Ishikawa (cell line): ENCODE data around the gene KIRREL3.

Experiments
- CEBPB ChIP-seq: IDR thresholded peaks from 2 replicates; pipeline ENCODE4 v1.6.1; 2012
- CREB1 ChIP-seq: IDR thresholded peaks from 2 replicates; pipeline ENCODE4 v1.6.1; 2012; ENCODE audit warnings: low read depth
- EGR1 ChIP-seq: IDR thresholded peaks from 2 replicates; pipeline ENCODE4 v1.6.1; 2012
- EP300 ChIP-seq: IDR thresholded peaks from 2 replicates; pipeline ENCODE4 v1.6.1; 2012; ENCODE audit warnings: borderline replicate concordance
- FOXM1 ChIP-seq: IDR thresholded peaks from 2 replicates; pipeline ENCODE4 v1.6.1; 2012; ENCODE audit warnings: low read depth, borderline replicate concordance
- MAX ChIP-seq: IDR thresholded peaks from 2 replicates; pipeline ENCODE4 v1.6.1; 2012
- NFIC ChIP-seq: IDR thresholded peaks from 2 replicates; pipeline ENCODE4 v1.6.1; 2012
- RAD21 ChIP-seq: IDR thresholded peaks from 2 replicates; pipeline ENCODE4 v1.6.1; 2012; ENCODE audit warnings: low read depth
- REST ChIP-seq: IDR thresholded peaks from 2 replicates; pipeline ENCODE4 v1.6.1; 2012; ENCODE audit warnings: low read depth, mild to moderate bottlenecking
- TAF1 ChIP-seq: IDR thresholded peaks from 2 replicates; pipeline ENCODE4 v1.6.1; 2012; ENCODE audit warnings: low read depth, mild to moderate bottlenecking
- TCF12 ChIP-seq: IDR thresholded peaks from 2 replicates; pipeline ENCODE4 v1.6.1; 2012; ENCODE audit warnings: low read depth
- TEAD4 ChIP-seq: IDR thresholded peaks from 2 replicates; pipeline ENCODE4 v1.6.1; 2012
- USF1 ChIP-seq: IDR thresholded peaks from 2 replicates; pipeline ENCODE4 v1.6.1; 2012
- YY1 ChIP-seq: IDR thresholded peaks from 2 replicates; pipeline ENCODE4 v1.6.1; 2012; ENCODE audit warnings: low read depth
- ZBTB7A ChIP-seq: IDR thresholded peaks from 2 replicates; pipeline ENCODE4 v1.6.1; 2012; ENCODE audit warnings: low read depth

The KIRREL3 gene

GRCh38 chr11:126391970-126392632 is 608.5 kb downstream of the KIRREL3 start:
- TF ChIP-seq REST (no peak), TAF1 (no peak), NFIC (no peak), RAD21 (no peak), FOXM1 (no peak)

GRCh38 chr11:126391286-126391954 is 609.1 kb downstream of the KIRREL3 start:
- no peak for TF ChIP-seq MAX
- no peak for TF ChIP-seq EP300
- TF ChIP-seq FOXM1 = no peak
- TF ChIP-seq CREB1 = no peak
- no peak for TF ChIP-seq ZBTB7A
- no peak for TF ChIP-seq USF1
- TF ChIP-seq TAF1 = no peak
- no peak for TF ChIP-seq YY1
- TF ChIP-seq RAD21 = no peak
- no peak for TF ChIP-seq NFIC
- TF ChIP-seq EGR1 = no peak

GRCh38 chr11:126390272-126390867 is 610.2 kb downstream of the KIRREL3 start:
- TF ChIP-seq ZBTB7A (no peak), USF1 (no peak), EGR1 (no peak), CEBPB (no peak), RAD21 (no peak), YY1 (no peak), EP300 (no peak), FOXM1 (no peak), TAF1 (no peak), REST (no peak), NFIC (no peak), TCF12 (no peak), TEAD4 (no peak), CREB1 (no peak), MAX (no peak)

GRCh38 chr11:126387857-126388256 is 612.7 kb downstream of the KIRREL3 start:
- TF ChIP-seq NFIC (0 out of 2 replicates have a peak, but pooled peaks have one; percentile 20), TCF12 (no peak)

- TF ChIP-seq ZBTB7A = no peak
- no peak for TF ChIP-seq FOXM1
- TF ChIP-seq NFIC = no peak
- no peak for TF ChIP-seq EP300
- no peak for TF ChIP-seq TCF12
- no peak for TF ChIP-seq TAF1
- TF ChIP-seq CREB1 = no peak
- no peak for TF ChIP-seq USF1
- TF ChIP-seq MAX = no peak
- no peak for TF ChIP-seq REST
- TF ChIP-seq EGR1 = no peak
- TF ChIP-seq TEAD4 = no peak
- no peak for TF ChIP-seq CEBPB
Observed at GRCh38 chr11:126385991-126386728, 614.4 kb downstream of the KIRREL3 start.
